ENCODE measurements around the gene ZNF697. TPM values are rescaled to one million over a fixed set of nuclear protein-coding genes. Genes with fewer than 3 reads are reported as not detected.

The ZNF697 gene
- total and polyA plus RNA-seq, 9 of the 15 experiments (the other 6 are each of a cell fraction or from before 2014, with no cell fraction given) = 2.1 to 13.6 (median 8.3) TPM

GRCh38 chr1:119647734-119648619 is at the start of gene ZNF697 (continued):
- TF ChIP-seq MAFG (tag; conservative IDR thresholded peaks at IDR 0.05) = no peak
- no peak for TF ChIP-seq ZKSCAN1 (IDR thresholded peaks at IDR 0.05; ENCODE audit: low read depth, low read length)
- TF ChIP-seq ZNF75A (CRISPR knock-in tag; IDR thresholded peaks at IDR 0.05) = no peak
- peak in 1 of 2 experiments; percentile 36; a peak in 1 of 4 replicates for TF ChIP-seq HDAC1 (IDR thresholded peaks at IDR 0.05)
- no peak for TF ChIP-seq SRSF3 (IDR thresholded peaks at IDR 0.05; ENCODE audit: insufficient read depth, low read length)
- TF ChIP-seq BMI1 (IDR thresholded peaks at IDR 0.05; ENCODE audit: low read length) = no peak
- TF ChIP-seq GTF2B (IDR thresholded peaks at IDR 0.05; ENCODE audit: extremely low read depth, insufficient read length) = no peak
- TF ChIP-seq MTA2 (IDR thresholded peaks at IDR 0.05; ENCODE audit: low read depth) = no peak
- TF ChIP-seq ZNF764 (CRISPR knock-in tag; IDR thresholded peaks at IDR 0.05; ENCODE audit: low read depth) = no peak
- TF ChIP-seq ZNF77 (CRISPR knock-in tag; IDR thresholded peaks at IDR 0.05) = no peak
- TF ChIP-seq FOXA1 (IDR thresholded peaks at IDR 0.05; ENCODE audit: borderline replicate concordance) = no peak
- no peak for TF ChIP-seq ZNF655 (CRISPR knock-in tag; IDR thresholded peaks at IDR 0.05)
- no peak for TF ChIP-seq NFIX (CRISPR knock-in tag; IDR thresholded peaks at IDR 0.05; ENCODE audit: low read depth)
- TF ChIP-seq PCBP2 (IDR thresholded peaks at IDR 0.05; ENCODE audit: low read depth, low read length, poor library complexity, severe bottlenecking) = no peak
- TF ChIP-seq ARID2 (IDR thresholded peaks at IDR 0.05) = no peak
- no peak for TF ChIP-seq XRCC4 (IDR thresholded peaks at IDR 0.05; ENCODE audit: extremely low read depth, insufficient read depth, insufficient read length)
- no peak for TF ChIP-seq HNRNPUL1 (IDR thresholded peaks at IDR 0.05; ENCODE audit: low read length)
- TF ChIP-seq FUS (optimal IDR thresholded peaks at IDR 0.05; ENCODE audit: low read depth, low read length) = peak; percentile 24
- TF ChIP-seq MEF2D (tag; conservative IDR thresholded peaks at IDR 0.05; ENCODE audit: low read depth) = no peak
- TF ChIP-seq FOXA3 (CRISPR knock-in tag; conservative IDR thresholded peaks at IDR 0.05 in 1 of 2, IDR thresholded peaks at IDR 0.05 in 1 of 2) = no peak
- no peak for TF ChIP-seq THRB (CRISPR knock-in tag; conservative IDR thresholded peaks at IDR 0.05)
- no peak for TF ChIP-seq ZNF384 (IDR thresholded peaks at IDR 0.05; ENCODE audit: low read depth, low read length)
- TF ChIP-seq LCOR (CRISPR knock-in tag; IDR thresholded peaks at IDR 0.05) = 0 out of 2 replicates have a peak, but pooled peaks have one; percentile 18
- TF ChIP-seq ZNF277 (CRISPR knock-in tag; IDR thresholded peaks at IDR 0.05; ENCODE audit: borderline replicate concordance) = no peak
- no peak for TF ChIP-seq TCF7L2 (IDR thresholded peaks at IDR 0.05; ENCODE audit: low read depth, low read length)
